Activated naive CD4-positive, alpha-beta T cell treated with anti-CD3 and anti-CD28 coated beads, Interleukin-2, amount 50 U/mL, for 72 hours (primary cell): ENCODE data around the gene LAMTOR5. TPM values are rescaled to one million over a fixed set of nuclear protein-coding genes. Genes with fewer than 3 reads are reported as not detected.

Source experiments
- ATAC-seq, 2 donors: fragments of 150-1000 bp; cut with Tn5 transposase; 2 replicates each; pipeline ENCODE4 v1.10.0; 2021; ENCODE audit warnings: mild to moderate bottlenecking in 2 of 2, moderate library complexity in 2 of 2
- DNase-seq, 2 donors: peaks; one replicate each; pipeline ENCODE4 v3.0.0; 2021 to 2022; ENCODE audit warnings: low spot score in 2 of 2
- H3K27ac Mint-ChIP-seq, 2 donors: one replicate each; pipeline ENCODE4 v1.8.0; 2022; ENCODE audit warnings: mild to moderate bottlenecking in 2 of 2, mixed read lengths in 2 of 2
- H3K36me3 Mint-ChIP-seq, 2 donors: one replicate each; pipeline ENCODE4 v1.8.0; 2022; ENCODE audit warnings: mixed read lengths in 2 of 2
- H3K9me3 Mint-ChIP-seq, 2 donors: one replicate each; pipeline ENCODE4 v1.8.0; 2022; ENCODE audit warnings: mixed read lengths in 2 of 2
- total RNA-seq, 2 donors: library from RNA; stranded (reverse); gene quantifications; one replicate each; pipeline ENCODE4 v1.2.3, GENCODE V29; 2022

The LAMTOR5 gene
- total RNA-seq, 2 donors from 2014 or later, result 146 to 180 TPM

DNA sequence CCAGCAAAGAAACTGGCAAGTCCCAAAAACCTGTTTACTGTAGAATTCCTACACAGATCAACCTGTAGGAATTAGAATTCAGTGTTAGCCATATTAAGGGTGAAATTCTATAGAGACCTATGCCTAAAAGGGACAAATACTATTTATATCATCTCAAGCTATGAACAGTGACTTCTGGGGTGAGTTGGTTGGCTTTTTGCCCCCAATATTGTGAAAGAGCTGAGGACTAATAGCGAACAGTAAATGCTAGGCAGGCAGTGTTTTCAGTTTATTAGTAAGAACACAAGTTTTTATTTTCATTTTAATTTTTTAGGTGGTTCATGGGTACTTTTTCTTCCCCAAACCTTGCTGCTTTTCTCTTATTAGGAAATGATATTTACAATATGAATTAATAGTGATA is 32.0 kb downstream of the LAMTOR5 start:
- no peak for ATAC-seq
- Mint-ChIP-seq H3K9me3 (no peaks in the 10 kb centered on the region), H3K27ac (no peak overlapping the region)

DNA sequence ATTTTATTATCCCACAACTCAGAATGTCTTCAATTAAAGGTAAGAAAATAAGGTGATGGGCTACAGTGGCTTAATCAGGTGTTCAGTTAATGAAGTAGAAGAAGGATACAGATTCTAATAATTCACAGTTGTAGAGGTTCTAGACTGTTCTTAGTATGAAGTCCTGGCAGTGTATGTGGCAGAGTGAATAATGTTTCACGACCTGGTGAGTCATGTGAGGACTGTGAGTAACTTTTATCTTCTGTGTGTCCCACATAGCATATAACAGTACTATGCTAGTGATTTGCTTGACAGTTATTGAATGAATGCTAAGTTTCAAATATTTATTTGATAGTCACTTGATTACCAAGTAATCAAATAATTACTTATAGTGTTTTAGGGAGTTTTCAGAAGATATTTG is 36.7 kb downstream of the LAMTOR5 start:
- DNase-seq (peak in 1 of 2 donors; percentile 12), ATAC-seq (peak; percentile 100)
- H3K9me3 Mint-ChIP-seq, result no peaks in the 10 kb centered on the region
- H3K36me3 Mint-ChIP-seq, result peaks cover 0 to 4% of the 10 kb centered on the region in 2 donors
- peak overlapping the region; percentile 7 to 59 for H3K27ac Mint-ChIP-seq

More for the DNA sequence above, 32.0 kb downstream of the LAMTOR5 start:
- peaks cover 0 to 20% of the 10 kb centered on the region in 2 donors for H3K36me3 Mint-ChIP-seq
- DNase-seq, result no peak

DNA sequence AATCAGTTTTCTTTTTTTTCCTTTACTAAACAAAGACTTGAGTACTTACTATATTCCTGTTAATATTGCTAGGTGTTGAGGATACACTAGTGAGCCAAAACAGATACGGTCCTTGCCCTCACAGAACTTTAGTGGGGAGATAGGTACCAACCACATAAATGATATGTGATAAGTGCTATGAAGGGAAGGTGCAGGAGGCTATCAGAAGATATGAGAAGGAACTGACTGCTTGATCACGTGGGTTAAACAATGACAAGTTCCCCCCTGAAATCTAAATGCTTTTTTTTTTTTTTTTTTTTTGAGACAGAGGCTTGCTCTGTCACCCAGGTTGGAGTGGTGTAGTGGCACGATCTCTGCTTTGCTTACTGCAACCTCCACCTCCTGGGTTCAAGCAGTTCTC is 43.3 kb downstream of the LAMTOR5 start:
- no peaks in the 10 kb centered on the region for H3K9me3 Mint-ChIP-seq
- ATAC-seq (no peak), DNase-seq (no peak)
- peaks cover 0 to 12% of the 10 kb centered on the region in 2 donors for H3K36me3 Mint-ChIP-seq
- no peak overlapping the region for H3K27ac Mint-ChIP-seq

DNA sequence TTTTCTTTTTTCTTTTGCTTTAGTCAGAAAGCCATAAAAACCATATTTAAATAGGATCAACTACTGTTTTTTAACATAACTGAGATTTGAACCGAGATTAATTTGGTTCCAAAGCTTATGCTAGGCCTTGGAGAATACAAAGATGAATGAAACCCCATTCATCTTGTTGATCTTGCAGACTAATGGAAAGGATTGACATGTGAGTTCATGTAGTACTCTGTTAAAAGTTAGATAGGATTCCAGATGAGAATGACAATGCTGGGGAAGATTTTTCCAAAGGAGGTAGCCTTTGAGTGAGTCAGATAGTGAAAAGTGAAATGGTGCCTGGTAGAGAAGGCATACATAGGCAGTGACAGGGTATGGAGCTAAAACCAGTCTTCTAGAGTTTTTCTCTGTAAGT is 45.6 kb downstream of the LAMTOR5 start:
- DNase-seq (no peak), ATAC-seq (no peak)
- Mint-ChIP-seq H3K9me3 (no peaks in the 10 kb centered on the region), H3K27ac (no peak overlapping the region), H3K36me3 (peaks cover 0 to 12% of the 10 kb centered on the region in 2 donors)

DNA sequence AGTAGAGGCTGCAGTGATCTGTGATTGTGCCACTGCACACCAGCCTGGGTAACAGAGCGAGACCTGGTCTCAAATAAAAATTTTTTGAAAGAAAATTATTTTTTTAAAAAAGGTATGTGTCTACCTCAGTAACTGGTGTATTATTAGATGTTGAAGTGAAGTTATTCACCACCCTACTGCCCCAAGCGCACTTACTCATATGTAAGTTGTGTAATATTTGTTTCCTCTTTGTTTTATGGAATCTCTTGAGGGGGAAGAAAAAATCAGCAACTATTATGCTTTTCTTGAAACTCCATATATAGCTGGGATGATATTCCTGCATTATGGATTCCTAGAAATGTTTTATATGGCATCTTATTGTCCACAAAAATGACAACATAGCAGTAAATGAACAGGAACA is 47.1 kb downstream of the LAMTOR5 start:
- no peak for DNase-seq
- H3K27ac Mint-ChIP-seq, result no peak overlapping the region
- ATAC-seq, result no peak
- H3K9me3 Mint-ChIP-seq, result no peaks in the 10 kb centered on the region
- H3K36me3 Mint-ChIP-seq, result peaks cover 0 to 17% of the 10 kb centered on the region in 2 donors

DNA sequence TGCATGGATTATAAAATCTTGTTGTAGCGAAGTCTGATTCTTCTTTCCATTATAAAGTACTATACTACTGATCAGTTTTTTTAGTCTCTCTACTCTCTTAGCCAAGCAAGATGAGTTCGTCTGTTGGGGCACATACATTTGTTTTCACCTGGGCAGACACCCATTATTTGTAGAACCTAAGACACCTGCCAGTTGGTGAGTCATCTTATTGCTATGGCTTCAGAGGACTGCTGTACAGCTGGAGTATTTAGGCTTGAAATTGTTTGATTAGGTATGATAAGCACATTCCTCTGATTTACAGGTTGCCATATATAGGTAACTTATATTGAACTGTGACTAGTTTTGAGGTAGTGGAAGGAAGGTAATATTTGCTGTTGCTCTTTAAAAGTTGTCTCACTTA is 51.1 kb downstream of the LAMTOR5 start:
- Mint-ChIP-seq H3K9me3 (no peaks in the 10 kb centered on the region), H3K27ac (peak overlapping the region in 1 of 2 donors; percentile 8), H3K36me3 (peaks cover 0 to 11% of the 10 kb centered on the region in 2 donors)
- DNase-seq (no peak), ATAC-seq (no peak)

DNA sequence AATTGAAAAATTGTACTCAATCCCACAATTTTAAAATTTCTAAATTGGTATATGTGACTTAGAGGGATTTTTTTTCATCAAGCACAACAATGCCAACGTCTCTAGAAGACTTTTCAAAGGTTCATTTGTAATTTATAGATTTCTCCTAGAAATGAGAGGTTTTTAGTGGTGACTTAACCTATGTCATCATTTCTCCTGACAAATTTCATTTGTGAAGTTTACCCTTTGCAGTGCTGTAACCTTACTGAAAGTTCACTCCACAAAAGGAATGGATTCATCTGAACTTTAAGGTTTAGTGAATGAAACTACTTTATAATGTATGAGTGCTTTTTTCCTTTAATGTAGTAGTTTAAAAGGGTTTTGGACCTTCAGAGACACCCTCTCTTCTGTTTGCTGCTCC is 52.2 kb downstream of the LAMTOR5 start:
- no peak overlapping the region for H3K27ac Mint-ChIP-seq
- no peaks in the 10 kb centered on the region for H3K9me3 Mint-ChIP-seq
- ATAC-seq, result peak; percentile 21 to 45
- DNase-seq, result no peak
- peaks cover 0 to 6% of the 10 kb centered on the region in 2 donors for H3K36me3 Mint-ChIP-seq

Other genes with a start within 250 kb of the LAMTOR5 start
- gene KCNC4, start 197.4 kb downstream of the LAMTOR5 start, total RNA-seq, result 10 to 100 TPM in 1 of 2 donors, 1 to 10 TPM in 1; 8.6 to 27.1 TPM
- gene RBM15, start 68.3 kb downstream of the LAMTOR5 start, total RNA-seq, result 100 to 1,000 TPM in 1 of 2 donors, 10 to 100 TPM in 1; 71.0 to 173 TPM
- under 1 TPM; 0.45 to 0.87 TPM for gene SLC16A4, start 16.7 kb downstream of the LAMTOR5 start, total RNA-seq
- not detected for gene PROK1, start 43.5 kb upstream of the LAMTOR5 start, total RNA-seq
- gene KCNA10, start 111.5 kb upstream of the LAMTOR5 start, total RNA-seq, result not detected
- under 1 TPM in 1 of 2 donors, not detected in 1; 0.76 TPM for gene KCNA2, start 198.7 kb upstream of the LAMTOR5 start, total RNA-seq